HEK293T (cell line): ENCODE data around the gene CRIP1.

Experiments
- BHLHE40 ChIP-seq: fragments of 450-650 bp; IDR thresholded peaks from 2 replicates; pipeline ENCODE4 v1.6.1; 2016; ENCODE audit warnings: mild to moderate bottlenecking, moderate library complexity, borderline replicate concordance
- ELF4 ChIP-seq: fragments of 450-650 bp; IDR thresholded peaks from 2 replicates; pipeline ENCODE4 v1.6.1; 2017; ENCODE audit warnings: antibody characterized with exemption
- FOXK2 ChIP-seq: fragments of 450-650 bp; IDR thresholded peaks from 2 replicates; pipeline ENCODE4 v1.6.1; 2016; ENCODE audit warnings: mild to moderate bottlenecking
- FOXM1 ChIP-seq: fragments of 450-650 bp; IDR thresholded peaks from 2 replicates; pipeline ENCODE4 v1.6.1; 2017; ENCODE audit warnings: mild to moderate bottlenecking, borderline replicate concordance
- HDGF ChIP-seq: fragments of 450-650 bp; IDR thresholded peaks from 2 replicates; pipeline ENCODE4 v1.6.1; 2017; ENCODE audit warnings: antibody characterized with exemption, borderline replicate concordance
- L3MBTL2 ChIP-seq: fragments of 450-650 bp; conservative IDR thresholded peaks from 2 replicates; pipeline ENCODE4 v1.6.1; 2016; ENCODE audit warnings: mild to moderate bottlenecking
- NFRKB ChIP-seq: fragments of 450-650 bp; IDR thresholded peaks from 2 replicates; pipeline ENCODE4 v1.6.1; 2016; ENCODE audit warnings: mild to moderate bottlenecking, moderate library complexity
- SP1 ChIP-seq: fragments of 450-650 bp; IDR thresholded peaks from 2 replicates; pipeline ENCODE4 v1.6.1; 2017
- SUZ12 ChIP-seq: fragments of 450-650 bp; IDR thresholded peaks from 2 replicates; pipeline ENCODE4 v1.6.1; 2016; ENCODE audit warnings: mild to moderate bottlenecking
- ZNF384 ChIP-seq: fragments of 450-650 bp; IDR thresholded peaks from 2 replicates; pipeline ENCODE4 v1.6.1; 2016
- TF ChIP-seq, protein P1 (sequence below): fragments of 450-650 bp; IDR thresholded peaks from 2 replicates; pipeline ENCODE4 v1.6.1; 2016

- TF ChIP-seq NFRKB (no peak), SUZ12 (no peak), ZNF384 (no peak), HDGF (no peak), L3MBTL2 (no peak), BHLHE40 (no peak), FOXM1 (no peak), ELF4 (no peak), SP1 (no peak), FOXK2 (no peak)
- TF ChIP-seq, protein P1, sequence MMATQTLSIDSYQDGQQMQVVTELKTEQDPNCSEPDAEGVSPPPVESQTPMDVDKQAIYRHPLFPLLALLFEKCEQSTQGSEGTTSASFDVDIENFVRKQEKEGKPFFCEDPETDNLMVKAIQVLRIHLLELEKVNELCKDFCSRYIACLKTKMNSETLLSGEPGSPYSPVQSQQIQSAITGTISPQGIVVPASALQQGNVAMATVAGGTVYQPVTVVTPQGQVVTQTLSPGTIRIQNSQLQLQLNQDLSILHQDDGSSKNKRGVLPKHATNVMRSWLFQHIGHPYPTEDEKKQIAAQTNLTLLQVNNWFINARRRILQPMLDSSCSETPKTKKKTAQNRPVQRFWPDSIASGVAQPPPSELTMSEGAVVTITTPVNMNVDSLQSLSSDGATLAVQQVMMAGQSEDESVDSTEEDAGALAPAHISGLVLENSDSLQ: no peak
Observed at GRCh38 chr14:105517096-105517495, 30.4 kb downstream of the CRIP1 start.
